Measurements from ENCODE around the gene P2RY10.
"Not testable (repeated sequence)": the region's sequence is repeated elsewhere in the genome, so short reads cannot be mapped to it uniquely, and the experiment has no call there.

The P2RY10 gene

DNA sequence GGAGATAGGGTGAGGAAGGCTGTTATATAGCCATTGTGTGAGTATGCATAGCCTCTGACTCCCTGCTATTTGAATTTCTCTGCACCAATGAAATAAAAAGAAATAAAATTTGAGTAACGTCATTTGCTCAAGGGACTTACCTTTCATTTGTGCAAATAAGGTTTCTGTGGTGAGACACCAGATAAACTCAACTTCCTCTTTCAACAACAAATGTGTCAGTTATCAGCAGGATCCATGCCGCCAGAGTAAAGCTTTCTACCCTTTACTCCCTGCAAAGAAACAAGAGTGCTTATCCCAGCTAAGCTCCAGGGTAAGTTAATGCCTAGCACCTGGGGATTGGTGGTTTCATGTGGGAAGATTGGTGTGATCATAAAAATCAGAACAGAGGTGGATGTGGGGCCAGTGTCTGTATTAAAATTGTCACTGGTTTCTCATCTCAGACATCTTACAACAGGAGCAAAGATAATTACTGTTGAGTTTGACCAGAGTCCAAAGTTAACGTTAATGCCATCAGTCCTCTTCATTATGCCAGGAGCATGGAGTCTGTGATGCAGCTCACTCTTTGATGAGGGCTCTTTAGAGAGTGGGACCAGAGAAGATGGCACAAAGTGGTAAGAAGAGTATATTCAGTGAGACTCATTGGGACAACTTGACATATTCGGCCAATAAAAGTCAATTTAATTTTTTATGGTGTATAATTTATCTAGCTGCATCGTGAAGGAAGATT is at the start of gene P2RY10:
Gene P2RY10 (plus strand): TSS at position 206 of the 727 bp plus-strand sequence. CDS start 15,130 bp downstream, outside the sequence.
- peak; percentile 66 for DNase-seq (ENCODE audit: low spot score)

DNA sequence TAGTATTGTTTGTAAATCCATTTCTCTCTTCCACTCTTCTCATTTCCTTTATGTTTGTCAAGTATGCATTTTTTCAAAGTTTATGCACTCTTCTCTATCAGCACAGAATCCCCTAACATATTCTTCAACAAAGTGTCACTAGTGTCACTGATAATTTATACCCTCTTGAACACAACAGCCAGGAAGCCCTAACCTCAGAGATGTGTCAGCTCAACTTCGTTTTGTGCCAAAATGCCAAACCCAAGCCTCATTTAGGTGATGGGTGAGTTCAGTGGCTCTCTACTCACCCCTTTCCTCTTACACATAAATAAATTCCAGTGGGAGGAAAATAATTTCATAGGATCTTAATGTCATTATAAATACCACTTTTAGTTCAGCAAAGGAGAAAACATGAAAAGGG is 22.4 kb upstream of the P2RY10 start:
- DNase-seq (ENCODE audit: low spot score), result no peak

DNA sequence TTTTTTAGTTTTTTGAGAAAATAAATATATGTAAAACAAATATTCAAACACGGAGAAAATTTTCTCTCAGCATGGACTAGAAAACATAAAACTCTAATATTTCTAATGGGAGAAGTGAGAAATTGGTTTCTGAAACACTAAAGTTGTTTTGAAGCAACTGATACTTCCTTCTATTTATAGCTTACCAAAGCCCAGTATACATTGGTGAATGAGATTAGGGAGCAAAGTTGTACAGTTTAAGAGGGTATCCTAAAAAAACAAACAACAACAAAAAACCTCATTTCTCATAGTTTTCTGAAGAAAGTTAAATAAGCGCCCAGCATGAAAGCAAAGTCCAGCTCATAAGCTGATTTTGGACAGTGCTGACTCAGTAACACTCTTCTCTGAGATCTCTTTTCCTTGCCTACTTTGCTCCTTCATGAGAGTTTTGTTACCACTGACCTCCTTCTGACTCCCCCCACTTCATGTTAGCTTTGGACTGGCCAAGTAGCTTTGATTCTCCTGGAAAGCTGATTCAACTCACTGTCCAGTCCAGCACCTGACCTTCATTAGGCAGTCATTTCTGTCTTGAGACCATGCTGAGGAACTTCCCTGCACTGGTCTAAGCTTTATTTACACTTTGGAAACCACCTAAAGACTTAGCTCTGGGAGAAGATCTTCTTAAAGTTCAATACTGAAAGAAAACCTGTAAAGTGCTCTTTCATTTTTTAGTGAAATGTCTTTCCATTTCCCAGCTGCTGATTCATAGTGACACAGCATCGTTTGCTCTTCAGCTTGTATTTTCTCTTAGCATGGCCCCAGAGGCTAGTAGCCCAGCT is 21.8 kb upstream of the P2RY10 start:
- DNase-seq (ENCODE audit: low spot score), result no peak

- DNase-seq (ENCODE audit: low spot score), result no peak
These were observed 13.4 kb upstream of the P2RY10 start for GRCh38 chrX:78931814-78932213.

DNA sequence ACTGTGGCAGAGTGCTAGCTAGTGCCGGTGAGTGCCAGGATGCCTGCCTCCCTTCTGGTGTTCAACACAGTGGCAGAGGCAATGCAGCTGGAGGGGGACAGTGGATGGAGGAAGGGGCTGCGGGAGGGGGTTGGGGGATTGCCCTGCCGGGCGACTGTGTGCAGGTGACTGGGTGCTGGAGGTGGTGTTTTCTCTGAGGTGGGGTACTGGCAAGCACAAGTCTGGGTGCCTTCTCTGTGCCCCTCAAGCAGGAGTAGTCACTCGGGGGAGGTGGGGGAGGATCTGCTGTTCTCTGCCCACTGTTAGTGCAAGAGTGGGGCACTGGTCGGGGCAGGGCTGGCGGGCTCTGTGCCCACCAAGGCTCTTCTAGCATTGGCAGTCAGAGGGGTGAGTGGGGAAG is 10.3 kb upstream of the P2RY10 start:
- DNase-seq (ENCODE audit: low spot score), result no peak

DNA sequence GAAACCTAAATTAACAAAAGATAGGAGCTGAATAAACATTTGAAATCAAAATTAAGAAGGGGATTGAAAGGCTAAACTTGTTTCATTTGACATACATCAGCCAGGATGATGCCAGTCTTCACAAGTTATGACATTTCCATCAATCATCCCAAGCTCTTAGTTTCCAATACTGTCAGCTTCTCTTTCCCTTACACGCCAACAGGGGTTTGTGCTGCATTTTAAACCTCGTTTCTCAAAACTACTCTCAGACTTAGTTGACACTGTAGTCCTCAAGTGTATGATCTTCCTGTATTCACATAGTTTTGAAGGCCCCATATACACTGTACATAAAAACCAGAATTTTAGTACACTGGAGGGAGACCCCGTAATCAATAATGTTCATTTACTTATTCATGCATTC is 840 bp upstream of the P2RY10 start:
- no peak for DNase-seq (ENCODE audit: low spot score)

- DNase-seq (ENCODE audit: low spot score), result no peak
These were observed 1.2 kb downstream of the P2RY10 start for GRCh38 chrX:78946178-78946931.

GRCh38 chrX:78950009-78950835 is 5.0 kb downstream of the P2RY10 start:
- no peak for DNase-seq (ENCODE audit: low spot score)

GRCh38 chrX:78957049-78957767 is 12.0 kb downstream of the P2RY10 start:
- no peak for DNase-seq (ENCODE audit: low spot score)

GRCh38 chrX:78957768-78958130 is 12.6 kb downstream of the P2RY10 start:
- DNase-seq (ENCODE audit: low spot score), result no peak

DNA sequence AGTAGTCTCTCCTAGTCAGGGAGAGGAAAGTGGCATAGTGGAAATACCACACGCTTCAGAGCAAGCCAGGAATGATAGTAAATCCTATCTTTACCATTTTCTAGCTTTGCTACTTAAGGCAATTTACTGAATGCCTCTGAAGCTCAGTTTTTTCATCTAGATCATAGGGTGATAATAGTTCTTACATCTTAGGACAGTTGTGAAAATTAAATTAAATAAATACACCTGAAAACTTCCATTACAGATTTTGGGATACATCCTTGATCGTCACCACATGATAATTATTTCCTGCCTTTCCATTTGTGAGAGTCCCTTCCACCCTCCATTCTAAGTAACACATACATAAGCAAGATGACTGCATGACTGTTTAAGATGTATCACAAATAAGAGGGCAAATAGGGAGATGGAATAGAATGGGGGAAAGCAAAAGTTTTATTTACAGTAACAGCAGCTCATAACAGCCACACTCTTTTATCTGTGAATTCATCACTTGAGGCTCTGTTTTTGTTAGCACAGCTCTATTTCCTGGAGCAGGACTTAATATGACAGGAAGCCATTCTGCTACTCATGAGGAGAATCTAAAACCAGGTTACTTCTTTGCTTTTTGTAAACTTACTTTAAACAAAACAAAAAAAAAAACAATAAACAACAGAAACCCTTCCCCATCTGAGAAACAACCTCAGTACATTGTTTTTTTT is 13.4 kb downstream of the P2RY10 start:
- DNase-seq (ENCODE audit: low spot score), result peak; percentile 23

DNA sequence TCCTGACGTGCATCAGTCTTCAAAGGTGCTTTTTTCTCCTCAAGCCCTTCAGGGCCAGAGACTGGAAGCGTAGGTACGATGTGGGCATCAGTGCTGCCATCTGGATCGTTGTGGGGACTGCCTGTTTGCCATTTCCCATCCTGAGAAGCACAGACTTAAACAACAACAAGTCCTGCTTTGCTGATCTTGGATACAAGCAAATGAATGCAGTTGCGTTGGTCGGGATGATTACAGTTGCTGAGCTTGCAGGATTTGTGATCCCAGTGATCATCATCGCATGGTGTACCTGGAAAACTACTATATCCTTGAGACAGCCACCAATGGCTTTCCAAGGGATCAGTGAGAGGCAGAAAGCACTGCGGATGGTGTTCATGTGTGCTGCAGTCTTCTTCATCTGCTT is 15.7 kb downstream of the P2RY10 start:
- no peak for DNase-seq (ENCODE audit: low spot score)

DNA sequence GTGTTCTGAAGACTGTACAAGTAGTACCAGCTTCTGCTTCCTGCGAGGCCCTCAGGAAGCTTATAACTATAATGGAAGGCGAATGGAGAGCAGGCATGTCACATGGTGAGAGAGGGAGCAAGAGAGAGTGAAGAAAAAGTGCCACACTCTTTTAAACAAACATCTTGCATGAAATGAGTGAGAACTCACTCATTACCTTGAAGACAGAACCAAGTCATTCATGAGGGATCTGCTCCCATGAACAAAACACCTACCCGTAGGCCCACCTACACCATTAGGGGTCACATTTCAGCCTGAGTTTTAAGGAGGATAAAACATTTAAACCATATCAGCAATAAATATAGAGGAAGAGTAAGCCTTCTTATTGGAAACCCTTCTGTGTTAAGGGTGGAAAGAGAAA is 19.4 kb downstream of the P2RY10 start:
- no peak for DNase-seq (ENCODE audit: low spot score)

DNA sequence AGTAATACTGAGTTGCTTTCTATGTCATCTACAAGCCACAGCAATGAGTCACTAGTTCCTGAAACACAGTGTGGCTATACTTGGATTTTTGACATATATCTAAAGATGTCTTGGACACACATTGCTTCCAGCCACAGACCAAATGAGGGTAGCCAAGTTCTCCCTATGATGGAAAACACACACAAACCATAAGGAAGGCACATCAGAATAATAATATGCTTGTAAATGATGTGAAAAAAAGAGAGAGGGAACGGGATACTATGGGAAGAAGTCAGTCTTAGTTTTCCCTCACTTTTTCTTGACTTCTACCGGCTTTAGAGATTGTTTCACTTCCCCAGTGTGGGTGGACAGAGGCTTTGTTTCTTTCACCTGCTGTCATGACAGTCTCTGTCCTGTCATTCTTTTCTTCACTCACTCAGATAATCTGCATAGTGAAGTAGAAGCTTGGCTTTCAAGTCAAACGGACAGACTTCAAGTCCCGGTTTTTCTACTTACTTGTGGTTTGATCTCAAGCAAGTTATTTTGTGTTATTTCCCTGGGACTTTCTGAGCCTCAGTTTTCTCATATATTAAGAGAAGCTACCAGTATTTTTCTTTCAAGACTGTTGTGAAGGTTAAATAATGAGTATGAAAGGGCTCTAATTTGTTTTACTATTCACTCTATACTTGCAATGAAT is 34.7 kb downstream of the P2RY10 start:
- DNase-seq (ENCODE audit: low spot score), result no peak

DNA sequence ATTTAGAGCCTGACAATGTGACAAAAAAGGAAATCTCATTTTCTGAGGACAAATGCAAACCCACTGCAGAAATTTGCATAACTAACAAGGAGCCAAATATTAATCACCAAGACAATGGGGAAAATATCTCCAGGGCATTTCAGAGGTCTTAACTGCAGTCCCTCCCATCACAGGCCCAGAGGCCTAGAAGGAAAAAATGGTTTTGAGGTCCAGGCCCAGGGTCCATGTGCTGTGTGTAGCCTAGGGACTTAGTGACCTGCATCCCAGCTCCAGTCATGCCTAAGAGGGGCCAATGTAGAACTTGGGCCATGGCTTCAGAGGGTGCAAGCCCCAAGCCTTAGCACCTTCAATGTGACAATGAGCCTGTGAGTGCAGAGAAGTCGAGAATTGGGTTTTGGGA is 44.2 kb downstream of the P2RY10 start:
- DNase-seq (ENCODE audit: low spot score), result no peak

- peak; percentile 33 for DNase-seq (ENCODE audit: low spot score)
These were observed 52.8 kb downstream of the P2RY10 start for GRCh38 chrX:78997870-78998558.

GRCh38 chrX:79007540-79007939 is 62.3 kb downstream of the P2RY10 start:
- DNase-seq (ENCODE audit: low spot score), result not testable (repeated sequence)
